BE2C (cell line): ENCODE data around the gene NAT9.
A peak's percentile ranks its signal among the peaks of the same experiment; 100 is the strongest.

Experiments used
- DNase-seq: peaks from one replicate; pipeline ENCODE4 v3.0.0-alpha.2; 2020
- H3K27me3 ChIP-seq: fragments of 250-450 bp; sonication (Bioruptor Pico); 2 replicates; pipeline ENCODE4 v1.5.1; 2020; ENCODE audit warnings: mild to moderate bottlenecking
- H3K36me3 ChIP-seq: fragments of 250-450 bp; sonication (Bioruptor Pico); 2 replicates; pipeline ENCODE4 v1.5.1; 2020; ENCODE audit warnings: mild to moderate bottlenecking
- H3K4me1 ChIP-seq: fragments of 250-450 bp; sonication (Bioruptor Pico); 2 replicates; pipeline ENCODE4 v1.5.1; 2020
- H3K4me3 ChIP-seq: 2 replicates; pipeline ENCODE4 v1.5.1; 2011; ENCODE audit warnings: low read depth, low read length
- H3K9me3 ChIP-seq: fragments of 250-450 bp; sonication (Bioruptor Pico); 2 replicates; pipeline ENCODE4 v1.5.1; 2020
- TF ChIP-seq, protein P1 (sequence below): IDR thresholded peaks from 2 replicates; pipeline ENCODE4 v1.5.1; 2012; ENCODE audit warnings: mild to moderate bottlenecking, low read depth, low read length

Gene NAT9

DNA sequence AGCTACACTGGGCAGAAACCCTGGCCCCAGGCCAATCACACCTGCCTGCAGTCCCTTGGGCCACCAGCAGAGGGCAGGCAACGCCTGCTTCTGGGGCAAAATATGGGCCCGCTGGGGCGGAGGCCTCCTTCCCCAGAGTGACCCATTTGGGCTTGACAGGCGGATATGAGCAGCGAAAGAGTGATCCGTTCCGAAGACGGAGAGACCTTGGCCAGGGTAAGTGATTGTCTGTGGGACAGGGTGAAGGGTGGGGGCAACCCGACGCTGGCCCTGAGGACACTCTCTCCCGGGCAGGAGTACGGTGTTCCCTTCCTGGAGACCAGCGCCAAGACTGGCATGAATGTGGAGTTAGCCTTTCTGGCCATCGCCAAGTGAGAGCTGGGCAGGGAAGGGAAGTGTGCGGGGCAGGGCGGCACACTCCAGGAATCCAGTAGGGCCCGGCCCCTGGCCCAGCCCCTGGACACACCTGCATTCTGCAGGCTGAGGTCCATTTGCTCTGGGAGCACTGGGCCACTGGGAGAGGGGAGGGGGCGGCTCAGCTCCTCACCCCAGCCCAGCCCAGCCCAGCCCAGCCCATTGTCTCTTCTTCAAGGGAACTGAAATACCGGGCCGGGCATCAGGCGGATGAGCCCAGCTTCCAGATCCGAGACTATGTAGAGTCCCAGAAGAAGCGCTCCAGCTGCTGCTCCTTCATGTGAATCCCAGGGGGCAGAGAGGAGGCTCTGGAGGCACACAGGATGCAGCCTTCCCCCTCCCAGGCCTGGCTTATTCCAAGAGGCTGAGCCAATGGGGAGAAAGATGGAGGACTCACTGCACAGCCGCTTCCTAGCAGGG is 31.2 kb downstream of the NAT9 start:
- H3K4me1 ChIP-seq, result no peaks in the 10 kb centered on the region
- no peaks in the 10 kb centered on the region for H3K27me3 ChIP-seq
- no peaks in the 10 kb centered on the region for H3K9me3 ChIP-seq
- no peak overlapping the region for H3K4me3 ChIP-seq
- peak; percentile 75 for DNase-seq
- TF ChIP-seq, protein P1, sequence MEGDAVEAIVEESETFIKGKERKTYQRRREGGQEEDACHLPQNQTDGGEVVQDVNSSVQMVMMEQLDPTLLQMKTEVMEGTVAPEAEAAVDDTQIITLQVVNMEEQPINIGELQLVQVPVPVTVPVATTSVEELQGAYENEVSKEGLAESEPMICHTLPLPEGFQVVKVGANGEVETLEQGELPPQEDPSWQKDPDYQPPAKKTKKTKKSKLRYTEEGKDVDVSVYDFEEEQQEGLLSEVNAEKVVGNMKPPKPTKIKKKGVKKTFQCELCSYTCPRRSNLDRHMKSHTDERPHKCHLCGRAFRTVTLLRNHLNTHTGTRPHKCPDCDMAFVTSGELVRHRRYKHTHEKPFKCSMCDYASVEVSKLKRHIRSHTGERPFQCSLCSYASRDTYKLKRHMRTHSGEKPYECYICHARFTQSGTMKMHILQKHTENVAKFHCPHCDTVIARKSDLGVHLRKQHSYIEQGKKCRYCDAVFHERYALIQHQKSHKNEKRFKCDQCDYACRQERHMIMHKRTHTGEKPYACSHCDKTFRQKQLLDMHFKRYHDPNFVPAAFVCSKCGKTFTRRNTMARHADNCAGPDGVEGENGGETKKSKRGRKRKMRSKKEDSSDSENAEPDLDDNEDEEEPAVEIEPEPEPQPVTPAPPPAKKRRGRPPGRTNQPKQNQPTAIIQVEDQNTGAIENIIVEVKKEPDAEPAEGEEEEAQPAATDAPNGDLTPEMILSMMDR, result peak; percentile 100
- H3K36me3 ChIP-seq, result no peaks in the 10 kb centered on the region

DNA sequence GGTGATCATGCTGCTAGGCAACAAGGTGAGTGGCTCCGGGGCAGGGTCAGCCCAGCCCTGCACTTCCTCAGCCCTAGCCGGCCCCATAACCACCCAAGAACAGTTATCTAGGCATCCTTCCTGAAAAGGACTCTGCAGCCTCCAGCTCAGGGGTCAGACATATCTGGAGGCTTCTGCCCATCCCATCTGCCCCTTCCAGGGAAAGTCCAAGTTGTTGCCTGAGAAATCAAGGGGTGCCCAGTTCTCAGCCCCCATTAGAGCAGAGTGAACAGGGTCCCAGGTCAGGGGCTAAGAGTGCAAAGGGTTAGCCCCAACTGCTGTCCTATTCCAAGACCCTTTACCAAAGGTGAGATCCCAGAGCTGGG is 31.8 kb downstream of the NAT9 start:
- no peaks in the 10 kb centered on the region for H3K4me1 ChIP-seq
- H3K27me3 ChIP-seq, result no peaks in the 10 kb centered on the region
- no peaks in the 10 kb centered on the region for H3K9me3 ChIP-seq
- H3K4me3 ChIP-seq, result no peak overlapping the region
- DNase-seq, result no peak
- TF ChIP-seq, protein P1, result no peak
- H3K36me3 ChIP-seq, result no peaks in the 10 kb centered on the region

- Histone ChIP-seq H3K36me3 (no peaks in the 10 kb centered on the region), H3K27me3 (no peaks in the 10 kb centered on the region; the same call in 1 of the 2 replicates), H3K4me3 (no peak overlapping the region), H3K4me1 (no peaks in the 10 kb centered on the region), H3K9me3 (no peaks in the 10 kb centered on the region)
- TF ChIP-seq, protein P1, result no peak
- no peak for DNase-seq
Measured at GRCh38 chr17:74743755-74744154, 32.4 kb downstream of the NAT9 start.

GRCh38 chr17:74742978-74743545 is 33.1 kb downstream of the NAT9 start:
- H3K36me3 ChIP-seq, result no peaks in the 10 kb centered on the region
- H3K27me3 ChIP-seq, result peaks cover 7% of the 10 kb centered on the region
- TF ChIP-seq, protein P1, result no peak
- DNase-seq, result no peak
- no peaks in the 10 kb centered on the region for H3K9me3 ChIP-seq
- H3K4me3 ChIP-seq, result no peak overlapping the region
- no peaks in the 10 kb centered on the region for H3K4me1 ChIP-seq

DNA sequence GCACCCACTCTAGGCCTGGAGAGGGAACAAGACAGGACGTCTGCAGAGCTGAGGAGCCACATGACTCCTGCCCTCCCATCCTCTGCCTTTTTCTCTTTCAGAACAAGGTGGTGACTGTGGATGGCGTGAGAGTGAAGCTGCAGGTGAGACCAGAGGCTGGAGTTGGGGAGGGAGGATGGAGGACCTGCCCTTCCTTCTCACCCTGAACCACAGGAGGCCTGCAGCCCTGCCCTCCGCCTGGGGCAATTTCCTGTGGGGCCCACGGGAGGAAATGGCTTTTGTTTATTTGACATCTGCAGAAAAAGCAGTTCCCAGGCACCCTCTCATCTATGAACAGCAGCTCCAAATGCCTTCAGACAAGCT is 34.0 kb downstream of the NAT9 start:
- no peaks in the 10 kb centered on the region for H3K36me3 ChIP-seq
- no peaks in the 10 kb centered on the region for H3K9me3 ChIP-seq
- no peaks in the 10 kb centered on the region for H3K4me1 ChIP-seq
- DNase-seq, result no peak
- TF ChIP-seq, protein P1, result no peak
- peaks cover 16% of the 10 kb centered on the region for H3K27me3 ChIP-seq
- no peak overlapping the region for H3K4me3 ChIP-seq
